Activated CD8-positive, alpha-beta memory T cell treated with anti-CD3 and anti-CD28 coated beads, Interleukin-2, amount 50 U/mL, for 1 hour (primary cell): ENCODE measurements around the gene RHAG.
"Not testable (repeated sequence)": the region's sequence is repeated elsewhere in the genome, so short reads cannot be mapped to it uniquely, and the experiment has no call there.

Source experiments
- DNase-seq: peaks from one replicate; pipeline ENCODE4 v3.0.0-alpha.2; 2020; ENCODE audit errors: extremely low read depth

RHAG gene

DNA sequence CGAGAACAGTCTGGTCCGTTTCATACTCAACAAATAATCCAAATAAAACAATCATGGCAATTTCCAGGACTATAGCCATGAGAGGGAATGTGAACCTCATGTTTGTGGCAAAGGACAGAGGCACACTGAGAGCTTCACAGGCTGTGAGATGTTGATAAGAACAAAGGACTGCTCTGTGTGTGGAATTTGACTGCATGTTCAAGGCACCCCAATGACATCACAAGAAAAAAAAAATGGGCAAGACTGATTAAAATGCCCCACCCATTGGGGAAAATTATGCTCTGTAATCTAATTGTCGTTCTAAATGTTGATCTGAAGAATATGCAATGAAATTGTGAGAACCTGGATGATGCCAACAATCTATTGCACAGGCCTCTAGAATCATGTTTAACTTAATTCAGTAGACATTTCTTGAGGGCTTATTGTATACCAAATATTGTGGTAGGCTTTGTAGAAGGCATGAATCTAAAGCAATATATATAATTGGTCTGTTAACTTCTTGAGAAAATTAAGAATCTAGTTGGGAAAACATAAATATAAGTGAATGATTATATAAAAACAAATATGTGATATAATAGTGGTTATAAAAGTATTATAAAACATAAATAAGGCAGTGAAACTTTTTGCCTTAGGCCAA is at the start of gene RHAG:
Gene RHAG, minus strand, starts transcription at position 127 of the 637 bp plus-strand sequence. Its CDS starts 27 bp downstream, at position 100.
- DNase-seq, result no peak

DNA sequence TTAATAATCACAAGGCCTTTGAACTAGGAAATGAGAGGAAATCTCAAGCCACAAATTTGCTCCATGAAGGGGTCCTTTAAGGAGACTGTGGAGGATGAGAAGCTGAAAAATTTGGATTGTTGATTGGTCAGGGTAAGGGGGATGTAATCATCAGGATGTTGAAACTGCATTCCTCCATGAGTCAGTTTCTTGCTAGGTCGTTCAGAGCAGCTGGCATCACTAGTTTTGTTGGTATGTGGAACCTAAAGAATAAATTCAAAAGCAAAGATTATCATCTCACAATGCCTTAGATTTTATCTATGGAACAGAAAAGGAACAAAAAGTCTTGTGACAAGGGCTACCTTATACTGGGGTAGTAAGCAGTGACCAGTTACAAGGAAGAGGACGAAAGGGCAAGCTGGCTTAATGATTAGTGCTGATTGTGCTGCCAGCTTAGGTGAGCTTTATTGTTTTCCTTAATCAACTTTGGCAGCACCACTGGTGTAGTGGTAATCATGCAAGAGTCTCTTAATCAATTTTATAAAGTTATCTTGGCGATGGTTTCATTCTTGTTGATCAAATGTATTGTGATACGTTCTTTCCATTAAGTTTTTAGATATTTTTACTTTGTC is 40.1 kb upstream of the RHAG start:
- DNase-seq, result no peak

DNA sequence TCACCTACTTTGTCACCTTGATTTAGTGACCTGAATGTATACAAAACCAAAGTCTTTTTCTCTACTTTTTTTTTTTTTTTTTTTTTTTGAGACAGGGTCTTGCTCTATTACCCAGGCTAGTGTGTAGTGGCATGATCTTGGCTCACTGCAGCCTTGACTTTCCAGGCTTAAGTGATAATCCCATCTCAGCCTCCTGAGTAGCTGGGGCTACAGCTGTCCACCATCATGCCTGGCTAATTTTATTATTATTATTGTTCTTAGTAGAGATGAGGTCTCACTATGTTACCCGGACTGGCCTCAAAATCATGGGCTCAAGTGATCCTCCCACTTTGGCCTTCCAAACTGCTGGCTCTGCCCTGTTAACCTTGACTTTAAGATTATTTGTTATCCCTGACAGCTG is 39.2 kb upstream of the RHAG start:
- DNase-seq, result no peak

DNA sequence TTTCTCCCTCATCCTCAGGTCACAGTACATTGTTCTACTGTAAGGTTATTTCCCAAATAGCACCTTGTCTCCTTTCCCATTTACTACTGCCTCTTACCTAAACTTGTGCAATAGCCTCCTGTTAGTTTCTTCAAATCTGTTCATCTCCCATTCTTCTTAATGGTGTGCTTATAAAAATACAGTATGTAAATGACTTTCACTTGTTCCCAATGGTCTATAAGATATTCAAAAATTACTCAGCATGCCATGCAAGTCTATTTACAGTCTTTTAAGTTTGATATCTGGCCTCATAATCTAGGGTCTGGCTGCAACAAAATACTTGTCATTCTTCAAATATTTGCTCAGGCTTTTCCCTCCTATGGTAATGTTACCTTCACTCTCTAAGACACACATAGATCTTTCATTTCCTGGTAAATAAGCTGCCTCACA is 31.5 kb upstream of the RHAG start:
- DNase-seq, result no peak

DNA sequence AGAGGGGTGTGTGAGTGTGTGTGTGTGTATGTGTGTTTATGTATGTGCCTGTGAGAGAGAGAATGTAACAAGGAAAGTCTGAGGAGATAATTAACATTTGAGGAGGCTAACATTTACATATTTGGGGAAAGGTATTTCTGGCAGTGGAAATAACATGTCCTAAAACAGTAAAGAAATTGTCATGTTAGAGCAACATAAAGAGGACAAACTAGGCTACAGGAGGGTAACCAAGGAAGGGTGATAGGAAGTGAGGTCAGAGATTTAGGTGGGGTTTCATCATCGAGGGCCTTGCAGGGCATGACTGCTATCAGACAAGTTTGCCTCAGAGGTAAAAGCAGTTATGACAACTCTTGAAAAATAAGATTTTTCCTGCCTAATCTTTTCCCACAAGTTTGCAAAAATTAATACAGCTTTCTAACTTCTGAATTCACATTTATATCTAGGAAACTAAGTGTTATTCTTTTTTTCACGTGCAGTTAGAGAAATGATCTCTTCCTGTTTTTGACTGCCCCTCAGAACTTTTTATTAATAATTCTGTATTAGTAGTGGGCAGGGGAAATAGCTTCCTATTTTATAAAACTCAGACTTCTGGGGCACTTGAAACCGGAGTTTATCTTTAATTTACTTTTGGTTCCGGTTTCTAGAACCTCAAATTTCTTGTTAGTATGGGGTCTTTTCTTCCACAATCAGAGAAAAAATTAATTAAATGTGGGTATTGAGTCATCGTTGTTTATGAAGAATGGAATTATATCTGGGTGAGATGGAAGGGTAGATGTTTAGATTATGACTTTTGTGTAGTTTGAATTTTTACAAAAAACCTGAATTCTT is 30.5 kb upstream of the RHAG start:
- DNase-seq, result no peak

DNA sequence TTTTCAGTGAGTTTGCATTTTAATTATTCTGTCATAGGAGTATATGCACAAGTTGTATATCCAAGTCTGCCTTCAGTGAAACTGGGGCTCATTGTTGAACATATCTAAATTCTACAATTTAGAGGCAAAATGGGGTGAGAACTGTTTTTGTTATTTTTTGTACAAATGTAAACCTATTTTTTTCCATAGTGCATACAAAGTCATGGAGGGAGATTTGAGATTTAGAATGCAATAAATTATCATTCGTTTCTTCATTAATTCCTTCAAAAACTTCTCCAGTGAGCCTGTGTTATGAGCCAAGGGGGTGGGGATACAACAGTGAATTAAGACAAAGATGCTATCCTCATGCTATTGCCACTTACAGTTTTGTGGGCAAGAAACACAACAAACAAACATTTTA is 29.8 kb upstream of the RHAG start:
- DNase-seq, result no peak

DNA sequence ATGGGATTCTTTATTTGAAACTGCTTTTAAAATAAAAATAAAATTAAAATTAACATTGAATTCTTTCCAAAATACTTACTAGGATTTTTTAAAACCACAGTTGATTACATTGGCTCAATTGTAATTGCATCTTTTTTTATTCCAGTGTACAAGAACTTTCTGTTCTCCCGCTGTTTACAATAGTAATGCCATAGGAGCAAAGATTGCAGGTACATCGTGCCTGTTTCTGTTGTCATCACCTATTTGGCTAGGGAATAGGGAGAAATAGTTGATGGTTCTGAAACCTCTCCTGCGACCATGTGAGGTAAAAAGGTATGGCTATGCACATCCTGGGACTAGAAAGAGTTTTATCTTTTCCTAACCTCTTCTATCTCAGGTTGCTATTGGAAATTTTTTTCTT is 28.2 kb upstream of the RHAG start:
- DNase-seq, result no peak

DNA sequence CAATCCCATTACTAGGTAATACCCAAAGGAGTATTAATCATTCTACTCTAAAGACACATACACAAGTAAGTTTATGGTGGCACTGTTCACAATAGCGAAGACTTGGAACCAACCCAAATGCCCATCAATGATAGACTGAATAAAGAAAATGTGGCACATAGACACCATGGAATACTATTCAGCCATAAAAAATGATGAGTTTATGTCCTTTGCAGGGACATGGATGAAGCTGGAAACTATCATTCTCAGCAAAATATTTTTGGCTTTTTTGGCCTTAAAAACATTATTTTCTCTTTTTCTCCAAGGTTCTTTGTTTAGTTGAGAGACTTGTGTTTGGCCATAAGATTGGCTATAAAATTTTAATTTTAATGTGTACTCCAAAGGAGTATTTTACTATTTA is 27.4 kb upstream of the RHAG start:
- not testable (repeated sequence) for DNase-seq

DNA sequence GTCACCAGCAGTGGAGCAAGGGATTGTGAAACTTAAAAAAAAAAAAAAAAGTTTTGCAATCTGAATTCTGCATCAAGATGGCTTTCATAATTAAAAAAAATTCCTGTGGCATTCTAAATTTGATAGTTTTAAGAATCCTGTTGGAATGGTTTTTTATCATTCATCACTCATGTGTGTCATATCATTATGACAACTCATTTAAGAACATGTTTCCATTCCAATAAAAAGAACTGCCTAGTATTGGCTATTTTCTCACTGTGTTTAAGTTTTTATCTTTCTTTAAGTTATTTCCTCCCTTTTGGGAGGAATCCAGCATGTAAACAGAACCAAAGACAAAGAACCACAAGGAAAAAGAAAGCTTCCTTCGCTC is 26.2 kb upstream of the RHAG start:
- no peak for DNase-seq

DNA sequence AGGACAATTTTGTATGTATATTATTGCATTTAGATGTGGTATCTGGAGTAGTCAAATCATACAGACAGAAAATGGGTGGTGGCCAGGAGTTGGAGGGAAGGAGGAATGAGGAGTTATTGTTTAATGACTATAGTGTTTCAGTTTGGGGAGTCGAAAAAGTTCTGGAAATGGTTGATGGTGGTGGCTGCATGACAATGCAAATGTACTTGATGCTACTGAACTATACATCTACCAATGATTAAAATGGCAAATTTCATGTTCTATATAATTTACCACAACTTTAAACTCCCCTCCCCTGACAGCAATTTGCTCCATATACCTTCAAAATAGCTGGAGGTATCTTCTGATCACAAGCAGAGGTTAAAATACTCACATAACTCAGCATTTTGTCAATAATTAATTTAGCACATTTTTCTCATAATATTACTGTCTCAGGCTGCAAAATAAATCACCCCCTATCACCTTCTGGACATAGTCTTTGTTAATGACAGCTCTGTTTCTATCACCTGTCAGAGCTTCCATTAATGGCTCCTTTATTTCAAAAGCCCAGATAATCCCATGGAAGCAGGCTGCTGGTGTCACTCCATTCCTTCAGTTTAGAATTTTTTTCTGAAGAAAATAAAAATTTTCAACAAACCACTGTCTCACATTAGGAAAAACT is 25.7 kb upstream of the RHAG start:
- DNase-seq, result no peak

DNA sequence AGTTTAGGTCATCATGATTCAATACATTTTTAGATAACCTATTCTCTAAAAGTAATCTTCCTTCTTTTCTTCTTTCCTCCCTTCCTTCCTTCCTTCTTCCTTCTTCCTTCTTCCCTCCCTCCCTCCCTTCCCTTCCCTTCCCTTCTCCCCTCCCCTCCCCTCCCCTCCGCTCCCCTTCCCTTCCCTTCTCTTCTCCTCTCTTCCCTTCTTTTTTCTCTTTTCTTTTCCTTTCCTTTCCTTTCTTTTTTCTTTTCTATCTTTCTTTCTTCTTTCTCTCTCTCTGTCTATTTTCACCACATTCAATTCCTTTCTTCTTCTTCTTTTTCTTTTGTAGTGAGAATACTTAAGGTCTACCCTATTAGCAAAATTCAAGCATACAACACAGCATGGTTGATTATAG is 17.3 kb upstream of the RHAG start:
- DNase-seq, result no peak

DNA sequence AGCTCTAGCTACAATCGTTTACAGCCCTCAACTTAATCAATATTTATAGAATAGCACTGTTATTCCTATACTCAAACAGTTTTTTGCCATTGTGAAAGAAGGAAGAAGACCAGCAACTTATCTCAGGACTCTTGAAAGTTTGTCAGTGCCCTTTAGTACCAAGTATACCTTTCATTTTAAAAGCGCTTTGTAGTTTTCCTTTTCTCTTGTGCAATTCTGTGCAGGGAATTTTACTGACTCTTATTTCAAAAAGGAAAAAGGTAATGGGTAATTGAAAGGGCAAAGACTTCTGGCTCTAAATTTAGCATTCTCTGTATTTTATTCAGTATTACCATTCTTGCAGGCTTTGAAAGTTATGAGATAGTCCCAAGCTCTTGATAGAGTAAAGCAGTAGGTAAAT is 16.8 kb upstream of the RHAG start:
- DNase-seq, result no peak

DNA sequence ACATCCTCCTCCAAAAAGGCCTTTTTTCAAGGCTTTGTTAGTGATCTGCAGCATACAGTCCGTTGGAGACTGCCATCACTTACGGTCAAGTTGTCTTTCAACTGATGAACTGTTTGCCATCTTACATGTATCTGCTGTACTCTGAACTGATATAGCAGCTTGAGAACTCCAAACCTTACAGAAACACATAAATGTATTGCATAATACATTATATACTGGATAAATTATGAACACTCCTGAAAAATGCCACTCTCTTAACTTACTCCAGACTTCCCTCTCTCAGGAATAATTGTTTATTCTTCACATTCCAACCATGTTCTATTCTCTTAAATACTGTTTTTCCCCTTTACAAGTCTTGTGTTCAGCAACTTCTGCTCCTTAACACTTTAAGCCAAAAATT is 14.6 kb upstream of the RHAG start:
- no peak for DNase-seq

DNA sequence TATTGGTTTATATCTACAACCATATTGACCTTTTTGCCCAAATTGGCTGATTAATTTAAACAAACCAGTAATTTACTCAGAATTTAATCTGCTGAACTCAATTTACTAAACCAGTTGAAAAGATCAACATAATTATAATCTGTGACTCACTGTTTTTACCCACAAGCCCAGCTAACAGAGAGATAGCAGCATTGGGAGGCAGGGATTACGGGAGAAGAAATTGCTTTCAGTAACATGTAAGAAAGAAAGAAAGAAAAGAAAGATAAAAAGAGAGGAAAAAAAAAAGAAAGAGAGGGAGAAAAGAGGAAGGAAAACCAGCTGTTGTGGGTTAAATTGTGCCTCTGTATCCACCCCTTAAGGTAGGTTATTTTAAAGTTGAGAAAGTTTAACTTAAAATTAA is 13.3 kb upstream of the RHAG start:
- no peak for DNase-seq

DNA sequence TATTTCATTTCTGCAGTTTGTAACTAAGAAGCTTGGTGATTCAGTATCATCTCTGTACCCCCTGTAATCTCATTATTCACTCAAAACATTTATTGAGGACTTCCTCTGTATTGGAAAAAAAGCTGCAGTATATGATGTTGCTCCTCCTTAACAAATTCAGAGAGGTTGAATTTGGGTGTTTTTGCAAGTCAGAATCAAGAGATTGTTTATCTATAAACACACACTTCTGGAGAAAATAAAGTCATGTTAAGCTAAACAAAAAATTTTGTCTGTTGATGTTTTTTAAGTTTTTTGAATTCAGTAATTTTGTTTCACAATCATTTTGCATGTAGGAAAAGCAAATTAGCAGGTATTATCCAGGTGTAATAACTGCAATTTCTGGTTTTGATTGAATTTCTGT is 11.4 kb upstream of the RHAG start:
- DNase-seq, result no peak

DNA sequence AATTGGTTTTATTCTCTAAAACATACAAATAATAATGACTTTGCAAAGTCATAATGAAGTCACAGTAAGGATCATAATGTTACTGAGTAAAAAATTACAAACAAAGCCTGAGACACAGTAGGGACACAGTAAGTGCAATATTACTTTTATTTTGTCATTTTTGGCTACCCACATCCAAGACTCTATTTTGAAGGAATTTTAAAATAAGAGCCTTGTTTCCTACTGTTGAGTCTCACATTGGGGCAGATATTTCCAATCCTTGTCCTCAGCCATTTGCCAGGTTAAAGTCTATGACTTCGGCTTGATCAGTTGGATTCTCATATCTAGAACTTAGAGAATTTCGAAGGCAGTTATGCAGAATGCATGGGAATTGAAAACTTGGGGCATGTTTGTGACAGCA is 10.8 kb upstream of the RHAG start:
- DNase-seq, result no peak

DNA sequence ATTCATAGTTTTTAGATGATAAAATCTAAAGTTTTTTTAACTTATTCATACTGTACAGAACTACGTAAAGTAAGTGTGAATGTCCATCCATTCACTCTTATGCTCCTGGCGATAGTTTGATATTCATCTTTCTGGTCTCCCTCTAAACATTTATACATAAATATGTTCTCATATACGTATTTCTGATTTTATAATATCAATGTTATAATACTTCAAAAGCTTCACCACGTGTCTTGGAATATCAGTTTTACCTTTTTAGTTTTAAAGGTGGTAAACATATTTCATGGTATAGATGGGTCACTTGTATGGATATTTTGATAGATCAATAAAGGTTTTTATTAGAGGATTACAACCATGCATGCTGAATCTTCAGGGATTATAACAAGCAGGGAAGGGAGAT is 10.3 kb upstream of the RHAG start:
- no peak for DNase-seq

DNA sequence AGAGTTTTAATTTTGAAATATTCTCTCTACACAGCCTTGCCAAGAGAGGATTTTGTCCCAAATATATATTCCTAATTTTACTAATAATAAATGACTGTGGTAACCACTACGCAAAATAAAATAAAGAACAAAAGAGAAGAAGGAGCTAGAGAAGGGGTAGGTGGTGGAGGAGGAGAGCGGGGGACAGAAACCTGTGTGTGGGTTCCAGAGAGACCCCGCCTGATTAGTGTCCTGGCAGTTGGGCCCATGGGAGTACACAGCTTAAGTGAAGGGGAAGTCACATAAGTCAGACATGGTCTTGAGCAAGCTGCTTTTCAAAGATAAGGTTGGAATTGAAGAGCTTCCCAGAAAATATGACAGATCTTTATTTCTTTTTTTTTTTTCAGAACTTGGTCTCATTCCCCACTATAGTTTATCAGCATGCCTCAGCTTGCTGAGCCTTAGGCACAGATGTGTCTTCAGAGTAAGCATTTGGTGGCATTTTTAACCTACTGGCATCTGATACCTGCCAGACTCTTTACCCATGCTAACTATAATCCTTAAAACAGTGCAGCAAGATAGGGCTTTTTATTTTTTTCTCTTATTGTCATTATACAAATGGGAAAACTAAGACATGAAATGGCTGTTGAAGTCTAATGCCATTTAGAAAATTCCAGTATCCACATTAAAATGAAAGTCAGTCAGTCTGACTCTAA is 9.6 kb upstream of the RHAG start:
- no peak for DNase-seq

DNA sequence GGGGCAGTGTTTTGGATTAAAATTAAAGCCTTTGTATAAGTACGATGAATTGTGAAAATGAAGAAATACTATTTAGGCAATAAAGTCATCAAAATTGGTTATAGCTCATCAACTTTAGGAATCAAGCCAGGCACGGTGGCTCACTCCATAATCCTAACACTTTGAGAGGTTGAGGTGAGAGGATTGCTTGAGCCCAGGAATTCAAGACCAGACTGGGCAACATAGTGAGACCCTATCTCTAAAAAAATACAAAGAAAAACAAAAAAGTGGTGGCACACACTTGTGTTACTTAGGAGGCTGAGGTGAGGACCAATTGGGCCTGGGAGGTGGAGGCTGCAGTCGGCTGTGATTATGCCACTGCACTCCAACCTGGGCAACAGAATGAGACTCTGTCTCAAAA is 8.5 kb upstream of the RHAG start:
- DNase-seq, result no peak

DNA sequence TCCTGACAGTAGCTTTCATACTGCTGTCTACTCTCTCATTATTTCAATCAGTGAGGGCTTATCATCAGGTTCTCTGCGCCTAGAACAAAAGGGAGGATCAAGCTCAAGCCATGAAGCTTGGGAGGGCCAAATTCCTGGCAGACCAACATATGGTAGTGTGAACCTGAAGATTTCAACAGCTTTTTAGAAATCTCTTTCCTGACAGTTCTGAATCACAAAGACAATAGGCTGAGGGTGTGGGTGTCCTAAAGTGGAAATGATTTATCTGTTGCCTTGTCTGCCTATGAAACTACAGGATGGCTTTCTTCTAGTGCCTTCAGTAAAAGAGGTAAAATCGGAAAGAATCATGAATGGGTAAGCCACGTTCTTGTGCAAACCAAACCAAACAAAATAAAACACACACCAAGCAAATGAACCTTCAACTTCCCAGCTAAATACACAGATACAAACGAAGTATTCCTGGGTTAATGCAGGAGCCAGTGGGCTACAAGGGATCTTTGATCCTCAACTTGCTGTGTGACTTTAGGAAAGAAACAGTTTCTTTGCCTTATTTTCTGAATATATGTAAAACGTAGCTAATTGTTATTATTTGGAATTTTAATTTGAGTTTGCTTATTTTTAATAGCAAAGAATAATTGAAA is 2.7 kb upstream of the RHAG start:
- DNase-seq, result no peak

DNA sequence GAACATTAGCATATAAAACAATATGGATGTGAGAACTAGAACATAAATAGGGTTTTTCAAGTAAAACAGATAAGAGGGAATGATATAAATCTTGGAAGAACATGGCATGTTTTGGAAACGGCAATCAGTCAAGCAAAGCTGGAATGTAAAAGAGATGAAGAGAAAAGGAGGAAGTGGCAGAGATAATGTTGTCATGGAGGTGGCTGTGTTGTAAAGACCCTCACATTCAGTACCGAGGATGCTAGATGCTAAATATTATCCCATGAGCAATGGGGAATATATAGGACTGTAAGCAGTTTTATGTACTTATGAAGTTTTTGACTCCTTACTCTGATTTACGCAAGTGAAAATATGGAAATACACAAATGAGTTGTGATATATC is 702 bp upstream of the RHAG start:
- DNase-seq, result no peak
